GM19238 (cell line): ENCODE measurements around the gene SPOP.
A peak's percentile ranks its signal among the peaks of the same experiment; 100 is the strongest.
"Not testable (repeated sequence)": the region's sequence is repeated elsewhere in the genome, so short reads cannot be mapped to it uniquely, and the experiment has no call there.

Experiments
- DNase-seq: peaks from one replicate; pipeline ENCODE4 v3.0.0; 2011; ENCODE audit warnings: low spot score; ENCODE audit not compliant: insufficient read length

SPOP gene

DNA sequence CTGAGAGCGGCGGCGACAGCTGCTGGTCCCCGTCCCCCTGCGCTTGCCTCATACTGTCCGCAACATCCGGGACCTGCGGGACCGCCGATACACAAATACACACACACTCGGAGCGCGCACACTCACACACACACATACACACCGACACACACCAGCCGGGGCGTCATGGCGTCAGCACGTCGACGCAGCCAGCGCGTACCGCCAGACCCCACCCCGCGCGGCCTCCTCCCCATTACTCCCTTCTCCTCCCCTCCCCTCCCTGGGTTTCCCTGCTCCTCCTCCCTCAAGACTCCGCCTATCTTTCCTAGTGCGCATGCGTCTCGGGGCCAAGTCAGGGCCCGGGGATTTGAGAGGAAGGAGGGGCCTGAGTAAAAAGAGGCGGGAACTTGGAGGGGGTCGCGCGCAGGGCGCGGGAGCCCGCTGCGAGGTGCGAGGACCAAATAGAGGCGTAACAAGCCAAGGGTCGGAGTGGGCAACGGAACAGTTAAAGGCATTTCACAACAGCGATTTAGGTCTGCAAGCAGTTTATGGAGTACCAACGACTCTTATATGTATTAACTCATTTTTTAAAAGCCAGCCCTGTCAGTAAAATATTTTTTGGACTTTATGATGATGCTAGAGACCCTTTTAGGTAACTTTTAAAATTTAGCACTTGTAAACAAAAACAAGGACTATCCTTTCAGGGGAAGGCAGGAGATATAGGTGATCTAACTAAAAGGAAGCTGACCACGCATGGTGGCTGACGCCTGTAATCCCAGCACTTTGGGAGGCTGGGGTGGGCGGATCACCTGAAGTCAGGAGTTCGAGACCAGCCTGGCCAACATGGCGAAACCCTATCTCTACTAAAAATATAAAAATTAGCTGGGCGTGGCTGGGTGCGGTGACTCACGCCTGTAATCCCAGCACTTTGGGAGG is at the start of gene SPOP:
TSS of gene SPOP (minus strand) at position 165 of the 915 bp plus-strand sequence. CDS start 55,287 bp downstream, outside the sequence.
- peak; percentile 85 for DNase-seq

DNA sequence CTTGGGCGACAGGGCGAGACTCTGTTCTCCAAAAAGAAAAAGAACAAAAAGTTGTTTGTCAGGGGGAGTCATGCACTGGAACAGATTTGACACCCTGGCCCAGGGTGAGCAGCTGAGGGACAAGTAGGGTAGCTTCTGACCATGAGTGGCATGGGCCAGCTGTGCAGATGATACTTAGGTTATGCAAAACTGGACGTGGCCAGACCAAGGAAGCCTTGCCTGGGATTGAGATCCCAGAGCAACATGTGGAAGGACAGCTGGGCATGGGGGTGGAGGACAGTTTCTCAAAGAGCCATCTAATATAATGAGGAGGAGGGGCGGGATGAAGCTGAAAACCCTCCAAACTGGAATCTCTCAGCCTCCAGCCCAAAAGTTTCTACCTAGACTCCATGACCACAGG is 49.5 kb upstream of the SPOP start:
- DNase-seq: no peak

DNA sequence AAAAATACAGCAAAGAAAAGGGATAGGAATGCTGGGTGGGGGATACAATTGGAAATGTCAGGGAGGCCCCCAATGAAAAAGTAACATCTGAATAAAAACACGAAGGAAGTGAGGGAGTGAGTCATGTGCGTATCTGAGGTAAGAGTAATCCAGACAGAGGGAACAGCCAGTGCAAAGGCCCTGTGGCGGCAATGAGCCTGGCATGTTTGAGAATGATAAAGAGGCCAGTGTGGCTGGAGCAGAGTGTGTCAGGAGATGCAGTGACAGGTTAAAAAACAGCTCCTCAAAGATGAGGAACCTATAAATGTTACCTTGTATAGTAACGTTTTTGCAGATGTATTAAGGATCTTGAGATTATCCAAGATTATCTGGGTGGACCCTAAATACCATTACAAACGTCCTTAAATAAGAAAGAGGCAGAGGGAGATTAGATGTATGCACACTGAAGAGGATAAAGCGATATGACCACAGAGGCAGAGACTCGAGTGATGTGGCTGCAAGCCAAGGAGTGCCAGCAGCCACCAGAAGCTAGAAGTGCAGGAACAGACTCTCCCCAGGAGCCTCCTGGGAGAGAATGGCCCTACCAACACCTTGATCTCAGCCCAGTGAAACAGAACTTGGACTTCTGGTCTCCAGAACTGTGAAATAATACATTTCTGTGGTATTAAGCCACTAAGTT is 47.7 kb upstream of the SPOP start:
- no peak for DNase-seq

DNA sequence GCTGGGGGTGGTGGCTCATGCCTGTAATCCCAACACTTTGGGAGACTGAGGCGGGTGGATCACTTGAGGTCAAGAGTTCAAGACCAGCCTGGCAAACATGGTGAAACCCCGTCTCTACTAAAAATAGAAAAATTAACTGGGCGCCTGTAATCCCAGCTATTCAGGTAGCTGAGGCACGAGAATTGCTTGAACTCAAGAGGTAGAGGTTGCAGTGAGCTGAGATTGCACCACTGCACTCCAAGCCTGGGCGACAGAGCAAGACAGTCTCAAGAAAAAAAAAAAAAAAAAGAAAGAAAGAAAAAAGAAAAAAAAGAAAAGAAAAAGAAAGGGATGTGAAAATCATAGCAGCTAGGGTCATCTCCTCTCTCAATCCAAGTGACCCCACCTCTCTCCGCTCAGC is 46.7 kb upstream of the SPOP start:
- DNase-seq: not testable (repeated sequence)

DNA sequence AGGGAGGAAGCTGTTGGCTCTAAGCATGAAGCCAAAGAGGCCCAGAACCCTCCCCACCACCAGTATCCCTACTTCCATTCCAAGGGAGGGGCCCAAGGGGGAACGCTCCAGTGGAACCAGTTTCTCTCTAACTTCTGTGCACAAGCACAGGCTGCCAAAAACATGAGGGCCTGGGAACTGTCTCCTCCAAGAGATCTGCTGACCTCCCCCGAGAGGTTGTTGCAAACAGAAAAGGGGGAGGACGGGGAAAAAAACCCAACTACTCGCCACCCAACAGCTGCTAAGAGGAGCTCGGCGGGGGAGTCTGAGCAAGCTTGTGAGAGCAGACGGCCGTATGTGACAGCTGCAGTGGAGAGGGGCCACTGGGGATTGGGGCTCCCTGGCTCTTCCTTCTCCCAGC is 45.5 kb upstream of the SPOP start:
- DNase-seq: no peak

DNA sequence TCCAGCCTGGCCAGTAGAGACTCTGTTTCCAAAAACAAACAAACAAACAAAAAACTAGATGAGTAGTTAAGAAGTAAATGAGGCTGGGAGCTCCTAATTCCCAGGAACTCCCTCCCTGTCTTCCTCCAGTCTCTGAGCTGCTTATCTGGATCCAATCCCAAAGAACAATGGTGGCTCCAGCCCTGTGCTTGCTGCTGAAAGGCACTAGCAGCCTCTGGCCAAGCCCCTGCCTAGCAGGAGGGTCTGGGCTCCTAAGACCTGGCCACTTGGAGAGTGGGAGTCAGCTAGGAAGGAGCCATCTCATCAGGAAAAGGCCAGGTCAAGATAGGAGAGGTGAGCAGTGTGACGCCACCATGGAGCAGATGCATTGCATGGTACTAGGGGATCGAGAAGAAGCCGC is 44.2 kb upstream of the SPOP start:
- DNase-seq: no peak

DNA sequence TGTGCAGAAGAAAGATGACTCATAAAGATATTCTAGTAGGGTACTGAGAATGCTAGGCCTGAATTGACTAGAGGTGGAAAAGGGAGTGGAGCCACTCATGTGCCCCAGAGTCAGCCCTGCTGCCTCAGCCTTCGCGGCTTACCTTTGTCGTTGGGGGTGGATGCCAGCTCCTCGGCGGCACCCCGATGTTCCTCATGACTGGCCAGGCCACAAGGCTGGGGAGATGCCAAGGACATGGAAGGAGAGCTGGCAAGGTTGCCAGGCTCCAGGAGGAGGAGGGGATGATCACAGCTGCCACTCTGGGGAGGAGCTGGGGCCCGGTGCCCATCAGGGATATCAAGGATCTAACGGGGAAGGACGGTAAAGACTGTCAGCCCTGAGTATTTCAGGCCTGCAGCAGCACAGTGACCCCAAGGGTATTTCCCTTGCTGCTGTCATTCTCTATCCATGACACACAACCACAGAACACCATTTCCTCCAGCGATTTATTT is 39.5 kb upstream of the SPOP start:
- DNase-seq: no peak

DNA sequence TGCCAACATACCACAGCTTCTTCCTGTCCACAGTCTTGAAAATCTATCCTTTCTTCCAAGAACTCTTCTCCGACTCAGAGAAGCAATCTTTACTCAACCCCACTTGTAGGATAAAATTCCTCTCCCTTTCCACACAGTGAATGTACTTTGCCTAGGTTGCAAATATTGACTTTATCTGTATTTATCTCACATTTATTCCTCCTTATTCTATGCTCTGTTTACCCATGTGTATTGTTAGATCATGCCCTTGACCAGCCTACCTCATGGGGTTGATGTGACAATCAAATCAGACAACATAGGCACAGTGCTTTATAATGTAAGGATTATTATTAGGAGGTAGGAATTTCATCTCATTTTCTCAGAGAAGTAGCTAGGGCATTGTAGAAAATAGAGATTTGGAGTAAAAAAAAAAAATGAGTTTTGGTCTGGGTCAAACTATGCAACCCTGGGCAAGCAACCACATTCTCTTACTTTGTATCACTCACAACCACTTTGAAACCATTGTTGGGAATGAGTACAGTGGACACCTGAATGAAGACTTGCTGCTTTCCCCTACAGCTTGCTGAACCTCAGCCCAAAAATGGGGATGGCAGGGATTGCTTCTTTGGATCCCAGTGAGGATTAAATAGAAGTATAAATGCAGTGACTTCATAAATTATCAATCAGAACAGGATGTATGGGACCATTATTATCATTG is 38.9 kb upstream of the SPOP start:
- DNase-seq: no peak

DNA sequence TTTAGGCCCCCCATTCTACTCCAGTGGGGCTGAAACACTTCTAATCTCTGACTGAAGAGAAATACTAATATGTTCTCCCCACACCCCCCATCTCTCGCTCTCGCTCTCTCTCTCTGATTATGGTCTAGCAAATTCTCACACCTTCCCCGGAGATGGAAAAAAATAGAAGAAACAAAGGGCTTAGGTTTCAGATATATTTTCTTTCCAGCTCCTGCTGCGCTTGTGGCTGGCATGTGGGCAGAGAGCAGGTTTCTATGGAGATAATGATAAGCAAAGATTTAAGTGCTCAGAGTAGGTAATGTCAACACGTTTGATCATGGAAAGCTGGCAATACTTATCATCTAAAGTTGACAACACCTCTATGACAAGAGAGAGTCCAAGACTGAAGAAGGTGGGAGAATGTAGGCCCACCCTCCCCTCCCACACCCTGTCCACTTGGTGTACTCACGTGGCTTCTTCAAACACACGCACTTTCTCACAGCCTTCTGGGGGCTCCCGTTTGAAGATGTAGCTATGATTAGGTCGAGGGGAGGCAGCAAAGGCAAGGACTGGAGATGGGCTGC is 37.9 kb upstream of the SPOP start:
- no peak for DNase-seq

DNA sequence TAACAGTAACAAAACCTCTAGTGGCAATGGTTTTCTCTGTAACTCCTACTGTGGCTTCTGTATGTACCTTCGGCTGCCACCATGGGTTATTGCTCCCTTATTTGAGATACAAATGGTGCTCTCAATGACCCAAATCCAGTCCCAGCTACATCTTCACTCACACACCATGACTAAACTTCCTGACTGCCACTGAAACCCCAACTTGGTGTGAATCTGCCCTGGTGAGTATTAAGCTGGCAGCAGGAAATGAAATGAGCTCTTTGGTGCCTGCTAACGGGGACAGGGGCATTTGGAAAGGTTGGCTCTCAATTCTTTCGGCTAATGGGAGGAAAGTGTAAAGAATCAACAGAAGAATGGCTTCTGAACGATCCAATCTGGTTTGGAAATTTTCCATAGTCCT is 37.3 kb upstream of the SPOP start:
- no peak for DNase-seq

DNA sequence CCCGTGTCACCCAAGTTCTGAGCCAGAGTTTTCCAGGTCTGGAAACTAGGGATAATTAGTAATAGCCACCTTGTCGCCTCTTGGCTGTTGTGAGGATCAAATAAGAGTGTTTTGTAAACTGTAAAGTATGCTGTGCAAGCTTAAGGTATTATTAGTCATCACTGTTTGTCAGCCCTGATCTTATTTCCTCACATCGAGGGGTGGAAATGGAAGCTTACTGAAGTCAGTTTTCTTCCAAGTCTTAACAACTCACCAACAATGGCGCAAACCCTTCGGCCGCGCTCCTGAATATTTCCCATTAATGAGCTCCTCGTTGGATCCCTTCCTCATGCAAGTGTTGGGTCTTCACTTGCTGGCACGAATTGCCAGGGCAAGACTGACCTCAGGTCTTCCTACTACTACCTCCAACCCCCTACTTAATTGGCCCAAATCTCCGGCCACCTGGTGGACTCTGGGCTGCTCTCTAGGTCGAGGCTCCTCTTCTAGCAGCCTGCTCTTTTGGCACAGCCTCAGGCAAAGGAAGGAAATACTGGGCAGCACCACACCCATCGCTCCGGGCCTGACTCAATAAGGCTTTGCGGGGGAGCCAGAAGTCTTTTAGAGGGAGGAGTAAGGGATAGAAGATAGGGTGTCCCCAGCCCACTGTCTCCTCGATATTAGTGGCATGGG is 30.8 kb upstream of the SPOP start:
- DNase-seq: no peak

DNA sequence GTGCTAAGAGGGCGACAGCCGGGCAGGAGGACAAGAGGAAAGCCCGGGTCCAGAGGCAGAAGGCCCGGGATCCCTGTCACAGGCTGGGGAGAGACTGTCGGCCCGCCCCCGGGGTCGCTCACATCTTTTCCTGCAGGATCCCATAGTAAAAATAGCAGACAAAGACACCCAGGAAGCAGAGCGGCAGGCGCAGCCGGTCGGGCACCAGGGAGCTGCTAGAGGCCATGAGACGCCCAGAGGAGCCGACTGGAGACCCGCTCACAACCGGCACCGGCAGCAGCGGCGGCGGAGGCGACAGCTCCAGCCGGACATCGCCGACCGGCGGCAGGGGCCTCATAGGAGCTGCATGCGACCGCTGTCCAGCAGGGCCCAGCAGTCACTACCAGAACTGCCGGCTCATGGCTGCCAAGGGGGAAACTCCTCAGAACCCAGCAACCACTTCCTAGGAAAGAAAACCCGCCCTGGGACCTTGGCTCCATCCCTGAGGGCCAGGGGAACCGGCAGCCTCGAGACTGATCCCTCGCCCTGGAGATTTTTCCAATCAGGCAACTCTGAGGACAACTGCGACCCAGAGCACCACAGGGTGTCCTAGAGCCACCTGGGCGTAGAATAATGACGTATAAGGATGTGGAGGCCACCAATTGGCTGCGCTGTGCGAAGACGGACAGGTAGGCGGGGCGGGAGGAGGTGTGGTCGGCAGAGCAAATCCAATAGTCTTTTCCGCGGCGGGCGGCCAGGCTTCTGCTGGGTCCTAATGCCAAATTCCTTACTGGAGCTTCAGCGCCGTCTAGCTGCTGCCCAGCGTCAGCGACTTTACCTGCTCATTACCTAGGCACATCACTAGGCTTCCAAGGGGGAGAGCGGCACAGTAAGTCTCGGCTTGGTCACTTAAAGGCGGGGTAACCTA is 30.0 kb upstream of the SPOP start, which contains the start of gene SLC35B1:
TSS of gene SLC35B1 (minus strand) at position 357 of the 907 bp plus-strand sequence. CDS start at position 226, 131 bp downstream.
- peak; percentile 98 for DNase-seq

DNA sequence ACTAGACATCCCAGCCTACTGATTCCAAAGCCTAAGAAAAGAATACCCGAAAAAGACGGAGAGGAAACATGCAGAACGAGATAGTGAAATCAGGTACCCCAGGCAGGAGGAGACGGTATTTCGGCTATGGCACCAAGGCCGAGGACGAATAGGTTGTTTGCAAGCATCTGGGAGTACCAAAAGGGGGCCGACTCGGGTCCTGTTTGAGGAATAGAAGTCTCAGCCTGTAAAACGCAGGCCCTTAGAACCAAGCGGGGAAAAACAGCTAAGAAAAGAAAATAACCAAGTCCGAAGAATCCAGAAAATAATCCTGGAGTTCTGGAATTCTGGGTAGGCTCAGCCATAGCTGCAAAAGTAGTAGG is 29.3 kb upstream of the SPOP start:
- no peak for DNase-seq

DNA sequence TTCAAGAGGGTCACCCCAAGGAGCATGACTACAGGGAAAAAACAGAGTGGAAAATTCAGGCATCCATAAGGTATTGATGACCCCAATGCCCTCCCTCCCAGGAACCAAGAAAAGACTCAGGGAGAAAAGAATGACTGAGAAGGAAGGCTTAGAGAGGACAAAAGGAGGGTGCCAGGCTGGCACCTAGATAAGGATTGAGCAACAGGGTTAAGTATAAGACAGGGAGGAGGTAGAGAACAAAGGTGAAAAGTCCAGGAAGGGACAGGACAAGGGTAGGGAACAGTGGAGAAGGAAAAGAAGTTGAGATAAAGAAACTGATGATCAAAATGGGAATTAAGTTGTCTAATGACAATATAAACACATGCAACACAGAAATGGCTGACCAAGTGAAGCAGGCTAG is 27.4 kb upstream of the SPOP start:
- no peak for DNase-seq

DNA sequence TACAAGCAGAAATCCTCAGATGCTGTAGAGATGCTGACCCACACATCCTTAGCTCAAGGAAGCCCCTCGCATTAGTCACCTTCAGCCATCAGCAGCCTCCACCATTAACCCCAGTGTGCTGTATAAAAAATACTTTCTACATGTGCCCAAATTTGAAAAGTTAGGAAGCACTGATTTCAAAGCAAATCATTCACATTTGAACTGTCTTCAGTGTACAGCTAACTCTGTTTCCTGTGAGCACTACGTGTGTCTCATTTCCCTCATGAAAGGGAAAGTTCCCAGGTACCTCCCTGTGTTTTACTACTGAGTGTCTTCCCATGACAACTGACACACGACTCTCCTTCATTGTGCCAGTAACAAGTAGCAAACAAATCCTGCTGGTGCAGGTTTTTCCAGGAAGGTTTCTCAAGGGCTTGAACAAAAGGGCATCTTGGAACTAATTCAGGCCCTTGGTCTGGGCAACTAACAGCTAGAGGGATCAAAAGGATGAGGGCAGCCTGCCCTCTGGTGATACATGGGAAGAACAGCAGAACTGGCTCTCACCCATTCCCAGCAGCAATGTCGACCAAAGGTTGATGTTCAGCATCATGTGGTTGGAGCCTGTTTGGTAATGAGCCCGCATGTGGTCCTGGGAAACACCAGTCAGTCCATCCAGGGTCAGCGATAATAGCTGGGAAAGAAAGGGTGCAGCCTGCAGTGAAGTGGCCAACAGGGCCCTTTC is 25.8 kb upstream of the SPOP start:
- no peak for DNase-seq

DNA sequence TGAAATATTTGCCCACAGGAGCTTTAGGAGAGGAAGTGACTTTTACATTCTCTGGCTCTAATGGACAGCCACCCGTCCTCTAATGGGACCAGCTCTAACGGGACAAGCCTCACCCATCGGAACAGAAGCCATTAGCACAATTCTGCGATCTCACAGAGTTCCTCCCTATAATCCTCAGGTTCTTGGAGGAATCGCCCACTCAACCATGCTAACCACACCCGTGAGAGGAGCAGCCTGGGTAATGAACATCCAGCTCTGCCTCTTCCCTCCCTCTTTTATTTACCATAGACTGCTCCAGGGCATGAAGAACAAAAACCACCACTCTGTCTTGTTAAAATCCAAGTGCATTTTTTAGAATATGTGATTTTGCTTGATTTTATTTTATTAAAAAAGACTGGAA is 23.1 kb upstream of the SPOP start:
- no peak for DNase-seq

DNA sequence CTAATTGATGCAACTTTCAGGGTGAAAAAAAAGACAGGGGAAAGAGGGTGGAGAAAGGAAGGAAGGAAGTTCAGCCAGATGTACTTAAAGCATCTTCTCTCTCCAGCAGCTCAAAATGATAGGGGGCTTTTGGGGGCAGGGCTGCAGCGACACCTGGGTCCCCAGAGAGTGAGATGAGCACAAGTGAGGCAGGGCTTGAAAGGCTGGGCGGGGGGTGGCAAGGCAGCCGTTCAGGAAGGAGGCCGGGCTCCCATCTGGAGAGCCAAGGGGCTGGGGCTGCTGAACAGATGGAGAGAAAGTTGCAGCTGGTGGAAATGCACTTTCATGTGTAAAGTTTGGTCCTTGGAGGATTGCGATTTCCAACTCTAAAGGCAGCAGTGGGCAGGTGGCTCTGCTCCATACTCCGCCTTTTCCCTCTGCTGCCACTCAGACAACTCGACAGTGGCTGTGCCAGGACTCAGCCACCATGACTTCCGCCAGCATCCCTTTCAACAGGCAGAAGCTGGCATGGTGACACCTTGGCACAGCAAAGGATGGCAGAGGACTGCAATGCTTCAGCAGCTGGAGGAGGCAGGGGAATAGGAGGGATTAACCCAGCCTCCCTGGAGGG is 22.2 kb upstream of the SPOP start:
- DNase-seq: no peak

DNA sequence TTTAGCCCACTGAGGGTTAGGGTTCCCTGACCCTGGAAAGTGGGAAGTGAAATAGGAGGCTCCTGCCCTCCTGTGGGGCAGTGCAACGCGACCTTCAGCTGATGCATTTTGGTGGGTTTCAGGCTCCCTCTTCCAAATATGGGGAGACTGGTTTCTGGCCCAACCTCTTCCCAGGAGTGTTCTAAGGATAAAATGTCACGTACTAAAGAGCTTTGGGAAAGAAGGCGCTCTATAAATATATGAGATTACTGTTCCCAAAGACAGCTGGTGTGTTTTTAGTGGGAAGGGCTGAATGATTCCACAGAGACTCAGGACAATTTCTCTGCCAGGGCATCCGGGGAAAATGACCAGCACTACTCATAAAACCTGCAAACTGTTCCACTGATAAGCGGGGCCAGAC is 20.1 kb upstream of the SPOP start:
- DNase-seq: no peak

DNA sequence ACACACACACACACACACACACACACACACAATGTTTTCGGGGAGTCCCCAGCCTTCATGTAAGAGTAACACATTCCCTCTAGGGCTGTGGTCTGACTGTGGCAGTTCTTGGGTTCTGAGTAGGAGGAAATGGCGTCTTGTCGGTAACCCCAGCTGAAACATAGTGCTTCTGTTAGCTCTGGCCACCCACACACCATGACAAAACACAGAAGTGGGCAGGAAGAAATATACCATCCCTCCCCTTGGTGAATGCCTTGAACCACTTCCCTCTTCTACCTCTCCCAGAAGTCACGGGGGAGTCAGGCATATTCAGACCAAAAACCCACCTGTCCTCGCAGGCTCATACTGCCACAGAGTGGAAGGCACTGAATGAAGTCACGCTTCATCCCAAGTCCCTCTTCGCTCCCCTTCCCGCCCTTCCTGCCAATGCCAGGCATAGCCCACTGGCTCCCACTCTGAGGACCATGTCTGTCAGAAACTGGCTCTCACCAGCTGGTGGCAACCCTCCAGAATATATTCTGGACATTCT is 18.4 kb upstream of the SPOP start:
- DNase-seq: no peak
